Lower lobe of right lung (tissue), 2 donors: ENCODE data around the gene DUSP28. TPM values are rescaled to one million over a fixed set of nuclear protein-coding genes. Genes with fewer than 3 reads are reported as not detected.
A peak's percentile ranks its signal among the peaks of the same experiment; 100 is the strongest.

Source experiments
- ATAC-seq, 2 donors: fragments of 200-7000 bp; cut with Tn5 transposase; one replicate each; pipeline ENCODE4 v1.9.1; 2020 to 2022; ENCODE audit warnings: mild to moderate bottlenecking in 2 of 2, moderate library complexity in 2 of 2
- DNase-seq: peaks from one replicate; pipeline ENCODE4 v3.0.0-alpha.2; 2020
- H3K27ac ChIP-seq: fragments of 200-600 bp; one replicate; pipeline ENCODE4 v1.8.0; 2022
- H3K27me3 ChIP-seq: fragments of 200-600 bp; one replicate; pipeline ENCODE4 v1.8.0; 2022; ENCODE audit warnings: low read depth
- H3K36me3 ChIP-seq: fragments of 200-600 bp; one replicate; pipeline ENCODE4 v1.8.0; 2022; ENCODE audit warnings: mild to moderate bottlenecking
- H3K4me1 ChIP-seq: fragments of 200-600 bp; one replicate; pipeline ENCODE4 v1.8.0; 2022
- H3K4me3 ChIP-seq: fragments of 200-600 bp; one replicate; pipeline ENCODE4 v1.8.0; 2022; ENCODE audit warnings: mild to moderate bottlenecking
- H3K9me3 ChIP-seq: fragments of 200-600 bp; one replicate; pipeline ENCODE4 v1.8.0; 2022
- CTCF ChIP-seq: fragments of 200-600 bp; IDR thresholded peaks from one replicate; pipeline ENCODE4 v1.8.0; 2022; ENCODE audit warnings: antibody characterized with exemption, mild to moderate bottlenecking
- intact Hi-C: fragments of 100-400 bp; cut with DNase I; formaldehyde crosslinking; loops from one replicate; pipeline ENCODE4 v1.11.0; 2022
- total RNA-seq: library from RNA; stranded (reverse); fragmentation: NEBNext Ultra II Directional; extraction: Animal tissue kit (Norgen Biotek cat#: 25700); gene quantifications from one replicate; pipeline ENCODE4 v1.2.1, GENCODE V29; 2021
- donor health status: DM: no; HTN: yes; CAD: no; lungs with severe emphysema.

The DUSP28 gene
- total RNA-seq, 1 donor from 2014 or later, result 5.7 TPM

GRCh38 chr2:240575101-240575965 is 15.2 kb downstream of the DUSP28 start:
- H3K4me1 ChIP-seq, result peaks cover 36% of the 10 kb centered on the region
- no peak overlapping the region for H3K4me3 ChIP-seq
- ATAC-seq (no peak), DNase-seq (peak; percentile 41)
- TF ChIP-seq CTCF, result no peak
- H3K27me3 ChIP-seq, result no peaks in the 10 kb centered on the region
- intact Hi-C loops, result no loop called here
- H3K27ac ChIP-seq, result no peak overlapping the region
- H3K9me3 ChIP-seq, result no peaks in the 10 kb centered on the region
- H3K36me3 ChIP-seq, result peaks cover 65% of the 10 kb centered on the region

- H3K27ac ChIP-seq, result no peak overlapping the region
- H3K9me3 ChIP-seq, result no peaks in the 10 kb centered on the region
- no peak for ATAC-seq
- peaks cover 34% of the 10 kb centered on the region for H3K4me1 ChIP-seq
- intact Hi-C loops, result no loop called here
- TF ChIP-seq CTCF, result no peak
- H3K27me3 ChIP-seq, result no peaks in the 10 kb centered on the region
- DNase-seq, result peak; percentile 17
- peaks cover 65% of the 10 kb centered on the region for H3K36me3 ChIP-seq
- no peak overlapping the region for H3K4me3 ChIP-seq
These were observed 15.9 kb downstream of the DUSP28 start for GRCh38 chr2:240576036-240576435.

GRCh38 chr2:240576436-240577205 is 16.5 kb downstream of the DUSP28 start:
- intact Hi-C loops, result no loop called here
- DNase-seq, result peak; percentile 41
- Histone ChIP-seq H3K36me3 (peaks cover 65% of the 10 kb centered on the region), H3K4me3 (no peak overlapping the region), H3K9me3 (no peaks in the 10 kb centered on the region), H3K27ac (no peak overlapping the region), H3K27me3 (no peaks in the 10 kb centered on the region), H3K4me1 (peaks cover 32% of the 10 kb centered on the region)
- ATAC-seq, result no peak
- TF ChIP-seq CTCF, result no peak

- Histone ChIP-seq H3K4me1 (peaks cover 32% of the 10 kb centered on the region), H3K27me3 (no peaks in the 10 kb centered on the region), H3K36me3 (peaks cover 60% of the 10 kb centered on the region), H3K4me3 (no peak overlapping the region), H3K9me3 (no peaks in the 10 kb centered on the region), H3K27ac (no peak overlapping the region)
- DNase-seq (no peak), ATAC-seq (no peak)
- intact Hi-C loops, result no loop called here
- TF ChIP-seq CTCF, result no peak
These were observed 17.3 kb downstream of the DUSP28 start for GRCh38 chr2:240577281-240578109.

- Histone ChIP-seq H3K27me3 (no peaks in the 10 kb centered on the region), H3K4me1 (peaks cover 32% of the 10 kb centered on the region), H3K36me3 (peaks cover 54% of the 10 kb centered on the region), H3K9me3 (no peaks in the 10 kb centered on the region), H3K4me3 (no peak overlapping the region), H3K27ac (no peak overlapping the region)
- DNase-seq (no peak), ATAC-seq (no peak)
- intact Hi-C loops, result no loop called here
- TF ChIP-seq CTCF, result no peak
These were observed 17.9 kb downstream of the DUSP28 start for GRCh38 chr2:240578110-240578450.
